ENCODE results near the gene GHR.
A peak's percentile ranks its signal among the peaks of the same experiment; 100 is the strongest.

The GHR gene

GRCh38 chr5:42423285-42424165 lies at the start of gene GHR:
Gene GHR, plus strand, starts transcription at chr5:42423439. Its CDS starts 142,436 bp downstream, at chr5:42565875.
- peak; percentile 45 for FAIRE-seq

GRCh38 chr5:42374679-42375273 lies 48.5 kb upstream of the GHR start:
- FAIRE-seq: no peak

- no peak for FAIRE-seq
Measured at GRCh38 chr5:42377496-42377895, 45.7 kb upstream of the GHR start.

- FAIRE-seq: no peak
Measured at GRCh38 chr5:42381973-42382372, 41.3 kb upstream of the GHR start.

- no peak for FAIRE-seq
Measured at GRCh38 chr5:42387563-42387962, 35.7 kb upstream of the GHR start.

- FAIRE-seq: no peak
Measured at GRCh38 chr5:42390115-42390514, 33.1 kb upstream of the GHR start.

GRCh38 chr5:42392917-42393316 lies 30.3 kb upstream of the GHR start:
- no peak for FAIRE-seq

- no peak for FAIRE-seq
Measured at GRCh38 chr5:42396111-42396510, 27.1 kb upstream of the GHR start.

- no peak for FAIRE-seq
Measured at GRCh38 chr5:42397267-42397666, 26.0 kb upstream of the GHR start.

- no peak for FAIRE-seq
Measured at GRCh38 chr5:42399702-42400101, 23.5 kb upstream of the GHR start.

- no peak for FAIRE-seq
Measured at GRCh38 chr5:42400474-42400873, 22.8 kb upstream of the GHR start.

GRCh38 chr5:42403236-42403635 lies 20.0 kb upstream of the GHR start:
- FAIRE-seq: no peak

GRCh38 chr5:42404366-42404765 lies 18.9 kb upstream of the GHR start:
- no peak for FAIRE-seq

- FAIRE-seq: no peak
Measured at GRCh38 chr5:42419294-42419693, 3.9 kb upstream of the GHR start.

- no peak for FAIRE-seq
Measured at GRCh38 chr5:42422656-42423280, 471 bp upstream of the GHR start.

- no peak for FAIRE-seq
Measured at GRCh38 chr5:42426016-42426415, 2.8 kb downstream of the GHR start.

GRCh38 chr5:42429694-42430093 lies 6.5 kb downstream of the GHR start:
- FAIRE-seq: no peak

- FAIRE-seq: no peak
Measured at GRCh38 chr5:42434047-42434724, 10.9 kb downstream of the GHR start.

GRCh38 chr5:42436051-42436450 lies 12.8 kb downstream of the GHR start:
- no peak for FAIRE-seq

- FAIRE-seq: no peak
Measured at GRCh38 chr5:42454216-42454995, 31.2 kb downstream of the GHR start.

- no peak for FAIRE-seq
Measured at GRCh38 chr5:42461033-42461432, 37.8 kb downstream of the GHR start.

GRCh38 chr5:42461507-42461906 lies 38.3 kb downstream of the GHR start:
- FAIRE-seq: no peak
